GM12801 (cell line): ENCODE results near the gene UBE2U.

Experiments used
- CTCF ChIP-seq: IDR thresholded peaks from one replicate; pipeline ENCODE4 v1.5.1; 2011; ENCODE audit warnings: control low read depth; ENCODE audit not compliant: insufficient read length; ENCODE audit errors: extremely low read depth

UBE2U gene

GRCh38 chr1:64241069-64241468 is 37.6 kb downstream of the UBE2U start:
- no peak for TF ChIP-seq CTCF

GRCh38 chr1:64242895-64243756 is 39.7 kb downstream of the UBE2U start:
- no peak for TF ChIP-seq CTCF

GRCh38 chr1:64243757-64244080 is 40.3 kb downstream of the UBE2U start:
- TF ChIP-seq CTCF, result no peak

- no peak for TF ChIP-seq CTCF
These were observed 42.1 kb downstream of the UBE2U start for GRCh38 chr1:64245495-64245894.

GRCh38 chr1:64246294-64246917 is 43.0 kb downstream of the UBE2U start:
- no peak for TF ChIP-seq CTCF

GRCh38 chr1:64248065-64248464 is 44.6 kb downstream of the UBE2U start:
- no peak for TF ChIP-seq CTCF

GRCh38 chr1:64251971-64252370 is 48.5 kb downstream of the UBE2U start:
- no peak for TF ChIP-seq CTCF
